OCI-LY7 (cell line): ENCODE data around the gene SLC25A14.
"Not testable (repeated sequence)": the region's sequence is repeated elsewhere in the genome, so short reads cannot be mapped to it uniquely, and the experiment has no call there.

Source experiments
- EZH2phosphoT487 ChIP-seq: fragments of 200-600 bp; sonication (generic); IDR thresholded peaks from 2 replicates; pipeline ENCODE4 v1.6.1; 2018; ENCODE audit warnings: low read depth, borderline replicate concordance, mild to moderate bottlenecking, mixed run types, antibody characterized with exemption, low read length, moderate library complexity, mixed read lengths
- TF ChIP-seq, protein P1 (sequence below): fragments of 200-600 bp; sonication (generic); conservative IDR thresholded peaks from 2 replicates; pipeline ENCODE4 v1.5.1; 2014; ENCODE audit warnings: mild to moderate bottlenecking, antibody characterized with exemption, low read length, moderate library complexity, mixed read lengths

GRCh38 chrX:130352050-130352449, 12.3 kb downstream of the SLC25A14 start:
- TF ChIP-seq, protein P1, sequence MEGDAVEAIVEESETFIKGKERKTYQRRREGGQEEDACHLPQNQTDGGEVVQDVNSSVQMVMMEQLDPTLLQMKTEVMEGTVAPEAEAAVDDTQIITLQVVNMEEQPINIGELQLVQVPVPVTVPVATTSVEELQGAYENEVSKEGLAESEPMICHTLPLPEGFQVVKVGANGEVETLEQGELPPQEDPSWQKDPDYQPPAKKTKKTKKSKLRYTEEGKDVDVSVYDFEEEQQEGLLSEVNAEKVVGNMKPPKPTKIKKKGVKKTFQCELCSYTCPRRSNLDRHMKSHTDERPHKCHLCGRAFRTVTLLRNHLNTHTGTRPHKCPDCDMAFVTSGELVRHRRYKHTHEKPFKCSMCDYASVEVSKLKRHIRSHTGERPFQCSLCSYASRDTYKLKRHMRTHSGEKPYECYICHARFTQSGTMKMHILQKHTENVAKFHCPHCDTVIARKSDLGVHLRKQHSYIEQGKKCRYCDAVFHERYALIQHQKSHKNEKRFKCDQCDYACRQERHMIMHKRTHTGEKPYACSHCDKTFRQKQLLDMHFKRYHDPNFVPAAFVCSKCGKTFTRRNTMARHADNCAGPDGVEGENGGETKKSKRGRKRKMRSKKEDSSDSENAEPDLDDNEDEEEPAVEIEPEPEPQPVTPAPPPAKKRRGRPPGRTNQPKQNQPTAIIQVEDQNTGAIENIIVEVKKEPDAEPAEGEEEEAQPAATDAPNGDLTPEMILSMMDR, result not testable (repeated sequence)
- TF ChIP-seq EZH2phosphoT487, result not testable (repeated sequence)
